ENCODE measurements around the gene OTUD4.
"Not testable (repeated sequence)": the region's sequence is repeated elsewhere in the genome, so short reads cannot be mapped to it uniquely, and the experiment has no call there.

DNA sequence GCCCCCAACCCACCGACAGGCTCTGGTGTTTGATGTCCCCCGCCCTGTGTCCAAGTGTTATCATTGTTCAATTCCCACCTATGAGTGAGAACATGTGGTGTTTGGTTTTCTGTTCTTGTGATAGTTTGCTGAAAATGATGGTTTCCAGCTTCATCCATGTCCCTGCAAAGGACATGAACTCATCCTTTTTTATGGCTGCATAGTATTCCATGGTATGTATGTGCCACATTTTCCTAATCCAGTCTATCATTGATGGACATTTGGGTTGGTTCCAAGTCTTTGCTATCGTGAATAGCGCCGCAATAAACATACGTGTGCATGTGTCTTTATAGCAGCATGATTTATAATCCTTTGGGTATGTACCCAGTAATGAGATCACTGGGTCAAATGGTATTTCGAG, 42.8 kb upstream of the OTUD4 start:
- TF ChIP-seq, protein P1, sequence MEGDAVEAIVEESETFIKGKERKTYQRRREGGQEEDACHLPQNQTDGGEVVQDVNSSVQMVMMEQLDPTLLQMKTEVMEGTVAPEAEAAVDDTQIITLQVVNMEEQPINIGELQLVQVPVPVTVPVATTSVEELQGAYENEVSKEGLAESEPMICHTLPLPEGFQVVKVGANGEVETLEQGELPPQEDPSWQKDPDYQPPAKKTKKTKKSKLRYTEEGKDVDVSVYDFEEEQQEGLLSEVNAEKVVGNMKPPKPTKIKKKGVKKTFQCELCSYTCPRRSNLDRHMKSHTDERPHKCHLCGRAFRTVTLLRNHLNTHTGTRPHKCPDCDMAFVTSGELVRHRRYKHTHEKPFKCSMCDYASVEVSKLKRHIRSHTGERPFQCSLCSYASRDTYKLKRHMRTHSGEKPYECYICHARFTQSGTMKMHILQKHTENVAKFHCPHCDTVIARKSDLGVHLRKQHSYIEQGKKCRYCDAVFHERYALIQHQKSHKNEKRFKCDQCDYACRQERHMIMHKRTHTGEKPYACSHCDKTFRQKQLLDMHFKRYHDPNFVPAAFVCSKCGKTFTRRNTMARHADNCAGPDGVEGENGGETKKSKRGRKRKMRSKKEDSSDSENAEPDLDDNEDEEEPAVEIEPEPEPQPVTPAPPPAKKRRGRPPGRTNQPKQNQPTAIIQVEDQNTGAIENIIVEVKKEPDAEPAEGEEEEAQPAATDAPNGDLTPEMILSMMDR (IDR thresholded peaks at IDR 0.05), result not testable (repeated sequence)
- not testable (repeated sequence) for TF ChIP-seq EP300, POLR2A (IDR thresholded peaks at IDR 0.05)

All from stomach (tissue), 4 donors.